Ascending aorta (tissue), 2 donors: ENCODE results near the gene SERPINB2. TPM values are rescaled to one million over a fixed set of nuclear protein-coding genes. Genes with fewer than 3 reads are reported as not detected.
"Not testable (repeated sequence)": the region's sequence is repeated elsewhere in the genome, so short reads cannot be mapped to it uniquely, and the experiment has no call there.

Source experiments
- DNase-seq, 2 donors: peaks; one replicate each; pipeline ENCODE4 v3.0.0-alpha.2; 2019; ENCODE audit warnings: low spot score in 2 of 2
- H3K27ac ChIP-seq, 2 donors: fragments of 200-600 bp; sonication (generic); one replicate each; pipeline ENCODE4 v1.5.1; 2016 to 2017; ENCODE audit warnings: mild to moderate bottlenecking in 1 of 2
- H3K27me3 ChIP-seq: fragments of 200-600 bp; sonication (generic); one replicate; pipeline ENCODE4 v1.5.1; 2017
- H3K36me3 ChIP-seq, 2 donors: fragments of 200-600 bp; sonication (generic); one replicate each; pipeline ENCODE4 v1.5.1; 2016
- H3K4me1 ChIP-seq, 2 donors: fragments of 200-600 bp; sonication (generic); one replicate each; pipeline ENCODE4 v1.5.1; 2016 to 2017; ENCODE audit warnings: mild to moderate bottlenecking in 1 of 2
- H3K4me3 ChIP-seq, 2 donors: fragments of 200-600 bp; sonication (generic); one replicate each; pipeline ENCODE4 v1.5.1; 2016 to 2017; ENCODE audit warnings: mild to moderate bottlenecking in 1 of 2
- H3K9me3 ChIP-seq, 2 donors: fragments of 200-600 bp; sonication (generic); one replicate each; pipeline ENCODE4 v1.5.1; 2016
- intact Hi-C: fragments of 100-400 bp; cut with DNase I; formaldehyde crosslinking; loops from one replicate; pipeline ENCODE4 v1.15.1; 2023
- total RNA-seq: library from RNA; depleted of rRNA; stranded (reverse); fragments of >200 nt; gene quantifications from one replicate; pipeline ENCODE4 v1.1.0, GENCODE V29; 2016
- TF ChIP-seq, protein P1 (sequence below), 3 experiments: fragments of 200-600 bp in 2 of 3; fragments of 450-650 bp in 1 of 3; sonication (generic) in 2 of 3; IDR thresholded peaks; one replicate each; pipeline ENCODE4 v1.5.1; 2016 to 2019; ENCODE audit warnings: antibody characterized with exemption in 3 of 3, mild to moderate bottlenecking in 1 of 3, moderate library complexity in 1 of 3

The SERPINB2 gene
- total RNA-seq, 1 donor from 2014 or later, result not detected

- H3K4me1 ChIP-seq, result no peaks in the 10 kb centered on the region
- intact Hi-C loops, result no loop called here
Measured at GRCh38 chr18:63917817-63918216, 30.3 kb downstream of the SERPINB2 start.

DNA sequence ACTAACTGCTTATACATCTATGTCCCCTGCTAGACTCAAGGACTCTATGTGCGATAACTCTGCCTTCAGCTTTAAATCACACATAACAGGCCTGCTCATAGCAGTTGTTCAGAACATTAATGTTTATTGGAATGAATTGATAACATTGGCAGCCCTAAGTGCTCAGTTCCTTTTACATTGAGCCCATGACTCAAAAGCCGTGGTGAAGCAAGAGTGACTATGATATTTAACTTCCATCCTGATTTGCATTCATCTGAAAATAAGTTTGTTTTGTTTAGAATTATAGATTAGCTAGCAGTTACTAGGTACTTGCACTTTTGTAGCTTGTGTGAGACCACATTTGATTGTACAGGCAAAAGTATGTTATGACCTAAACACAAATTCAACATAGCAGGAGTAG is 34.5 kb downstream of the SERPINB2 start:
- no peaks in the 10 kb centered on the region for H3K4me1 ChIP-seq
- H3K36me3 ChIP-seq, result no peaks in the 10 kb centered on the region
- H3K27ac ChIP-seq, result no peak overlapping the region
- no peaks in the 10 kb centered on the region for H3K27me3 ChIP-seq
- no peak overlapping the region for H3K4me3 ChIP-seq
- DNase-seq, result no peak
- TF ChIP-seq, protein P1, sequence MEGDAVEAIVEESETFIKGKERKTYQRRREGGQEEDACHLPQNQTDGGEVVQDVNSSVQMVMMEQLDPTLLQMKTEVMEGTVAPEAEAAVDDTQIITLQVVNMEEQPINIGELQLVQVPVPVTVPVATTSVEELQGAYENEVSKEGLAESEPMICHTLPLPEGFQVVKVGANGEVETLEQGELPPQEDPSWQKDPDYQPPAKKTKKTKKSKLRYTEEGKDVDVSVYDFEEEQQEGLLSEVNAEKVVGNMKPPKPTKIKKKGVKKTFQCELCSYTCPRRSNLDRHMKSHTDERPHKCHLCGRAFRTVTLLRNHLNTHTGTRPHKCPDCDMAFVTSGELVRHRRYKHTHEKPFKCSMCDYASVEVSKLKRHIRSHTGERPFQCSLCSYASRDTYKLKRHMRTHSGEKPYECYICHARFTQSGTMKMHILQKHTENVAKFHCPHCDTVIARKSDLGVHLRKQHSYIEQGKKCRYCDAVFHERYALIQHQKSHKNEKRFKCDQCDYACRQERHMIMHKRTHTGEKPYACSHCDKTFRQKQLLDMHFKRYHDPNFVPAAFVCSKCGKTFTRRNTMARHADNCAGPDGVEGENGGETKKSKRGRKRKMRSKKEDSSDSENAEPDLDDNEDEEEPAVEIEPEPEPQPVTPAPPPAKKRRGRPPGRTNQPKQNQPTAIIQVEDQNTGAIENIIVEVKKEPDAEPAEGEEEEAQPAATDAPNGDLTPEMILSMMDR (IDR thresholded peaks at IDR 0.05), result no peak
- no peaks in the 10 kb centered on the region for H3K9me3 ChIP-seq
- intact Hi-C loops, result no loop called here

More at GRCh38 chr18:63917817-63918216, 30.3 kb downstream of the SERPINB2 start:
- TF ChIP-seq, protein P1 (IDR thresholded peaks at IDR 0.05), result no peak
- H3K4me3 ChIP-seq, result no peak overlapping the region
- H3K27ac ChIP-seq, result no peak overlapping the region
- no peak for DNase-seq
- H3K36me3 ChIP-seq, result no peaks in the 10 kb centered on the region
- no peaks in the 10 kb centered on the region for H3K9me3 ChIP-seq
- H3K27me3 ChIP-seq, result no peaks in the 10 kb centered on the region

GRCh38 chr18:63924551-63924950 is 37.0 kb downstream of the SERPINB2 start:
- Histone ChIP-seq H3K27ac (no peak overlapping the region), H3K27me3 (no peaks in the 10 kb centered on the region), H3K4me1 (no peaks in the 10 kb centered on the region), H3K36me3 (no peaks in the 10 kb centered on the region), H3K4me3 (no peak overlapping the region), H3K9me3 (no peaks in the 10 kb centered on the region)
- intact Hi-C loops, result no loop called here
- no peak for DNase-seq
- TF ChIP-seq, protein P1 (IDR thresholded peaks at IDR 0.05), result no peak

- H3K36me3 ChIP-seq, result no peaks in the 10 kb centered on the region
- no peaks in the 10 kb centered on the region for H3K27me3 ChIP-seq
- H3K27ac ChIP-seq, result no peak overlapping the region
- no peaks in the 10 kb centered on the region for H3K9me3 ChIP-seq
- intact Hi-C loops, result no loop called here
- H3K4me1 ChIP-seq, result no peaks in the 10 kb centered on the region
- no peak for DNase-seq
- TF ChIP-seq, protein P1 (IDR thresholded peaks at IDR 0.05), result no peak
- H3K4me3 ChIP-seq, result no peak overlapping the region
Measured at GRCh38 chr18:63928331-63928730, 40.8 kb downstream of the SERPINB2 start.

GRCh38 chr18:63929369-63929768 is 41.9 kb downstream of the SERPINB2 start:
- H3K36me3 ChIP-seq, H3K4me1 ChIP-seq, H3K9me3 ChIP-seq, H3K27ac ChIP-seq, H3K4me3 ChIP-seq, H3K27me3 ChIP-seq, DNase-seq, intact Hi-C loops: not testable (repeated sequence)

- Histone ChIP-seq H3K27me3 (no peaks in the 10 kb centered on the region), H3K36me3 (no peaks in the 10 kb centered on the region), H3K4me1 (no peaks in the 10 kb centered on the region), H3K4me3 (no peak overlapping the region), H3K27ac (no peak overlapping the region), H3K9me3 (no peaks in the 10 kb centered on the region)
- intact Hi-C loops, result no loop called here
- TF ChIP-seq, protein P1 (IDR thresholded peaks at IDR 0.05), result no peak
- no peak for DNase-seq
Measured at GRCh38 chr18:63930773-63931354, 43.4 kb downstream of the SERPINB2 start.
